ENCODE results near the gene NRARP. TPM values are rescaled to one million over a fixed set of nuclear protein-coding genes. Genes with fewer than 3 reads are reported as not detected.

NRARP gene
- total and polyA plus RNA-seq, 2 of the 13 experiments (the other 11 are each of a cell fraction or from before 2014, with no cell fraction given): 0.22 to 0.46 TPM

DNA sequence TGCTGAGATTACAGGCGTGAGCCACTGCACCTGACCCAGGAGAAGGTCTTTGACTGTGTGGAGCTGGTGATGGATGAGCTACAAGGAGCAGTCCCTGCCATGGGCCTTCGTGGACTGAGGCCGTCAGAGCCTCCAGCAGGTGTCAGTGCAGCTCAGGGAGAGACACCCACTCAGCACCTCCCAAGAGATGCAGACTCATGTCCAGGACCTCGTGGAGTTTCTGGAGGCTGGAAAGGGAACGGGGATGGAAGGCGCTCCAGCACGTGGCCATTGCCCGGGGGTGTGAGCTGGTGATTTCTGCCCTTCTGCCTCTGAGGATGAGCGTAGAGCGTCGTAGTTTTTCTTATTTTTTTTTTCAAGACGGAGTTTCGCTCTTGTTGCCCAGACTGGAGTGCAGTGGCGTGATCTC, 15.1 kb downstream of the NRARP start (continued):
- TF ChIP-seq, protein P1, sequence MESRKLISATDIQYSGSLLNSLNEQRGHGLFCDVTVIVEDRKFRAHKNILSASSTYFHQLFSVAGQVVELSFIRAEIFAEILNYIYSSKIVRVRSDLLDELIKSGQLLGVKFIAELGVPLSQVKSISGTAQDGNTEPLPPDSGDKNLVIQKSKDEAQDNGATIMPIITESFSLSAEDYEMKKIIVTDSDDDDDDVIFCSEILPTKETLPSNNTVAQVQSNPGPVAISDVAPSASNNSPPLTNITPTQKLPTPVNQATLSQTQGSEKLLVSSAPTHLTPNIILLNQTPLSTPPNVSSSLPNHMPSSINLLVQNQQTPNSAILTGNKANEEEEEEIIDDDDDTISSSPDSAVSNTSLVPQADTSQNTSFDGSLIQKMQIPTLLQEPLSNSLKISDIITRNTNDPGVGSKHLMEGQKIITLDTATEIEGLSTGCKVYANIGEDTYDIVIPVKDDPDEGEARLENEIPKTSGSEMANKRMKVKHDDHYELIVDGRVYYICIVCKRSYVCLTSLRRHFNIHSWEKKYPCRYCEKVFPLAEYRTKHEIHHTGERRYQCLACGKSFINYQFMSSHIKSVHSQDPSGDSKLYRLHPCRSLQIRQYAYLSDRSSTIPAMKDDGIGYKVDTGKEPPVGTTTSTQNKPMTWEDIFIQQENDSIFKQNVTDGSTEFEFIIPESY (CRISPR knock-in tag; IDR thresholded peaks at IDR 0.05): peak; percentile 60; the same call in 1 of the 2 replicates
- TF ChIP-seq CBX5 (CRISPR knock-in tag; IDR thresholded peaks at IDR 0.05; ENCODE audit: borderline replicate concordance) (peak; percentile 24; the same call in 1 of the 2 replicates), SRY (CRISPR knock-in tag; IDR thresholded peaks at IDR 0.05) (no peak), DPF2 (CRISPR knock-in tag; IDR thresholded peaks at IDR 0.05; ENCODE audit: borderline replicate concordance, low read depth) (no peak), ZNF44 (CRISPR knock-in tag; IDR thresholded peaks at IDR 0.05) (no peak), SALL1 (CRISPR knock-in tag; IDR thresholded peaks at IDR 0.05) (peak; percentile 52; the same call in 1 of the 2 replicates), HDAC2 (CRISPR knock-in tag; IDR thresholded peaks at IDR 0.05) (no peak), BRCA1 (CRISPR knock-in tag; IDR thresholded peaks at IDR 0.05) (no peak), RXRA (CRISPR knock-in tag; IDR thresholded peaks at IDR 0.05) (peak; percentile 31; the same call in 1 of the 2 replicates)
- TF ChIP-seq, protein P2, sequence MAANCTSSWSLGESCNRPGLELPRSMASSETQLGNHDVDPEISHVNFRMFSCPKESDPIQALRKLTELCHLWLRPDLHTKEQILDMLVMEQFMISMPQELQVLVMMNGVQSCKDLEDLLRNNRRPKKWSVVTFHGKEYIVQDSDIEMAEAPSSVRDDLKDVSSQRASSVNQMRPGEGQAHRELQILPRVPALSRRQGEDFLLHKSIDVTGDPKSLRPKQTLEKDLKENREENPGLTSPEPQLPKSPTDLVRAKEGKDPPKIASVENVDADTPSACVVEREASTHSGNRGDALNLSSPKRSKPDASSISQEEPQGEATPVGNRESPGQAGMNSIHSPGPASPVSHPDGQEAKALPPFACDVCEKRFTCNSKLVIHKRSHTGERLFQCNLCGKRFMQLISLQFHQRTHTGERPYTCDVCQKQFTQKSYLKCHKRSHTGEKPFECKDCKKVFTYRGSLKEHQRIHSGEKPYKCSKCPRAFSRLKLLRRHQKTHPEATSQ (CRISPR knock-in tag; IDR thresholded peaks at IDR 0.05; ENCODE audit: borderline replicate concordance): no peak
- TF ChIP-seq, protein P3, sequence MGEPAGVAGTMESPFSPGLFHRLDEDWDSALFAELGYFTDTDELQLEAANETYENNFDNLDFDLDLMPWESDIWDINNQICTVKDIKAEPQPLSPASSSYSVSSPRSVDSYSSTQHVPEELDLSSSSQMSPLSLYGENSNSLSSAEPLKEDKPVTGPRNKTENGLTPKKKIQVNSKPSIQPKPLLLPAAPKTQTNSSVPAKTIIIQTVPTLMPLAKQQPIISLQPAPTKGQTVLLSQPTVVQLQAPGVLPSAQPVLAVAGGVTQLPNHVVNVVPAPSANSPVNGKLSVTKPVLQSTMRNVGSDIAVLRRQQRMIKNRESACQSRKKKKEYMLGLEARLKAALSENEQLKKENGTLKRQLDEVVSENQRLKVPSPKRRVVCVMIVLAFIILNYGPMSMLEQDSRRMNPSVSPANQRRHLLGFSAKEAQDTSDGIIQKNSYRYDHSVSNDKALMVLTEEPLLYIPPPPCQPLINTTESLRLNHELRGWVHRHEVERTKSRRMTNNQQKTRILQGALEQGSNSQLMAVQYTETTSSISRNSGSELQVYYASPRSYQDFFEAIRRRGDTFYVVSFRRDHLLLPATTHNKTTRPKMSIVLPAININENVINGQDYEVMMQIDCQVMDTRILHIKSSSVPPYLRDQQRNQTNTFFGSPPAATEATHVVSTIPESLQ (CRISPR knock-in tag; conservative IDR thresholded peaks at IDR 0.05): no peak
- TF ChIP-seq, protein P4, sequence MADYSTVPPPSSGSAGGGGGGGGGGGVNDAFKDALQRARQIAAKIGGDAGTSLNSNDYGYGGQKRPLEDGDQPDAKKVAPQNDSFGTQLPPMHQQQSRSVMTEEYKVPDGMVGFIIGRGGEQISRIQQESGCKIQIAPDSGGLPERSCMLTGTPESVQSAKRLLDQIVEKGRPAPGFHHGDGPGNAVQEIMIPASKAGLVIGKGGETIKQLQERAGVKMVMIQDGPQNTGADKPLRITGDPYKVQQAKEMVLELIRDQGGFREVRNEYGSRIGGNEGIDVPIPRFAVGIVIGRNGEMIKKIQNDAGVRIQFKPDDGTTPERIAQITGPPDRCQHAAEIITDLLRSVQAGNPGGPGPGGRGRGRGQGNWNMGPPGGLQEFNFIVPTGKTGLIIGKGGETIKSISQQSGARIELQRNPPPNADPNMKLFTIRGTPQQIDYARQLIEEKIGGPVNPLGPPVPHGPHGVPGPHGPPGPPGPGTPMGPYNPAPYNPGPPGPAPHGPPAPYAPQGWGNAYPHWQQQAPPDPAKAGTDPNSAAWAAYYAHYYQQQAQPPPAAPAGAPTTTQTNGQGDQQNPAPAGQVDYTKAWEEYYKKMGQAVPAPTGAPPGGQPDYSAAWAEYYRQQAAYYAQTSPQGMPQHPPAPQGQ (CRISPR knock-in tag; IDR thresholded peaks at IDR 0.05; ENCODE audit: borderline replicate concordance): no peak
- TF ChIP-seq, protein P5, sequence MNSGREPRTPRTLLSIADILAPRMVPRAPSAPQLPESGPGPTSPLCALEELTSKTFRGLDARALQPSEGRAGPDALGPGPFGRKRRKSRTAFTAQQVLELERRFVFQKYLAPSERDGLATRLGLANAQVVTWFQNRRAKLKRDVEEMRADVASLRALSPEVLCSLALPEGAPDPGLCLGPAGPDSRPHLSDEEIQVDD (CRISPR knock-in tag; IDR thresholded peaks at IDR 0.05; ENCODE audit: borderline replicate concordance): no peak
- TF ChIP-seq, protein P6, sequence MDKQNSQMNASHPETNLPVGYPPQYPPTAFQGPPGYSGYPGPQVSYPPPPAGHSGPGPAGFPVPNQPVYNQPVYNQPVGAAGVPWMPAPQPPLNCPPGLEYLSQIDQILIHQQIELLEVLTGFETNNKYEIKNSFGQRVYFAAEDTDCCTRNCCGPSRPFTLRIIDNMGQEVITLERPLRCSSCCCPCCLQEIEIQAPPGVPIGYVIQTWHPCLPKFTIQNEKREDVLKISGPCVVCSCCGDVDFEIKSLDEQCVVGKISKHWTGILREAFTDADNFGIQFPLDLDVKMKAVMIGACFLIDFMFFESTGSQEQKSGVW (CRISPR knock-in tag; IDR thresholded peaks at IDR 0.05; ENCODE audit: borderline replicate concordance): no peak
- TF ChIP-seq, protein P7, sequence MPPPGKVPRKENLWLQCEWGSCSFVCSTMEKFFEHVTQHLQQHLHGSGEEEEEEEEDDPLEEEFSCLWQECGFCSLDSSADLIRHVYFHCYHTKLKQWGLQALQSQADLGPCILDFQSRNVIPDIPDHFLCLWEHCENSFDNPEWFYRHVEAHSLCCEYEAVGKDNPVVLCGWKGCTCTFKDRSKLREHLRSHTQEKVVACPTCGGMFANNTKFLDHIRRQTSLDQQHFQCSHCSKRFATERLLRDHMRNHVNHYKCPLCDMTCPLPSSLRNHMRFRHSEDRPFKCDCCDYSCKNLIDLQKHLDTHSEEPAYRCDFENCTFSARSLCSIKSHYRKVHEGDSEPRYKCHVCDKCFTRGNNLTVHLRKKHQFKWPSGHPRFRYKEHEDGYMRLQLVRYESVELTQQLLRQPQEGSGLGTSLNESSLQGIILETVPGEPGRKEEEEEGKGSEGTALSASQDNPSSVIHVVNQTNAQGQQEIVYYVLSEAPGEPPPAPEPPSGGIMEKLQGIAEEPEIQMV (CRISPR knock-in tag; IDR thresholded peaks at IDR 0.05; ENCODE audit: low read depth): no peak
- TF ChIP-seq, protein P8, sequence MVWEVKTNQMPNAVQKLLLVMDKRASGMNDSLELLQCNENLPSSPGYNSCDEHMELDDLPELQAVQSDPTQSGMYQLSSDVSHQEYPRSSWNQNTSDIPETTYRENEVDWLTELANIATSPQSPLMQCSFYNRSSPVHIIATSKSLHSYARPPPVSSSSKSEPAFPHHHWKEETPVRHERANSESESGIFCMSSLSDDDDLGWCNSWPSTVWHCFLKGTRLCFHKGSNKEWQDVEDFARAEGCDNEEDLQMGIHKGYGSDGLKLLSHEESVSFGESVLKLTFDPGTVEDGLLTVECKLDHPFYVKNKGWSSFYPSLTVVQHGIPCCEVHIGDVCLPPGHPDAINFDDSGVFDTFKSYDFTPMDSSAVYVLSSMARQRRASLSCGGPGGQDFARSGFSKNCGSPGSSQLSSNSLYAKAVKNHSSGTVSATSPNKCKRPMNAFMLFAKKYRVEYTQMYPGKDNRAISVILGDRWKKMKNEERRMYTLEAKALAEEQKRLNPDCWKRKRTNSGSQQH (CRISPR knock-in tag; IDR thresholded peaks at IDR 0.05; ENCODE audit: low read depth): no peak
